ENCODE data around the gene CSK.
A peak's percentile ranks its signal among the peaks of the same experiment; 100 is the strongest.

The CSK gene

GRCh38 chr15:74833376-74834107 lies 51.7 kb downstream of the CSK start:
- no peak overlapping the region for H3K4me3 ChIP-seq (ENCODE audit: low read length)
- no peak for TF ChIP-seq CTCF (conservative IDR thresholded peaks at IDR 0.05; ENCODE audit: low read length)
- no peak for DNase-seq (ENCODE audit: low read depth)

GRCh38 chr15:74835312-74835823 lies 53.5 kb downstream of the CSK start:
- peak; percentile 77 for TF ChIP-seq CTCF (conservative IDR thresholded peaks at IDR 0.05; ENCODE audit: low read length)
- H3K4me3 ChIP-seq (ENCODE audit: low read length), result no peak overlapping the region
- DNase-seq (ENCODE audit: low read depth), result peak; percentile 28

GRCh38 chr15:74836846-74837245 lies 55.0 kb downstream of the CSK start:
- DNase-seq (ENCODE audit: low read depth), result no peak
- no peak for TF ChIP-seq CTCF (conservative IDR thresholded peaks at IDR 0.05; ENCODE audit: low read length)
- no peak overlapping the region for H3K4me3 ChIP-seq (ENCODE audit: low read length)

- no peak for DNase-seq (ENCODE audit: low read depth)
- TF ChIP-seq CTCF (conservative IDR thresholded peaks at IDR 0.05; ENCODE audit: low read length), result no peak
- H3K4me3 ChIP-seq (ENCODE audit: low read length), result no peak overlapping the region
These were observed 55.7 kb downstream of the CSK start for GRCh38 chr15:74837482-74838136.

GRCh38 chr15:74838137-74838516 lies 56.2 kb downstream of the CSK start:
- no peak overlapping the region for H3K4me3 ChIP-seq (ENCODE audit: low read length)
- TF ChIP-seq CTCF (conservative IDR thresholded peaks at IDR 0.05; ENCODE audit: low read length), result no peak
- no peak for DNase-seq (ENCODE audit: low read depth)

- no peak overlapping the region for H3K4me3 ChIP-seq (ENCODE audit: low read length)
- TF ChIP-seq CTCF (conservative IDR thresholded peaks at IDR 0.05; ENCODE audit: low read length), result no peak
- DNase-seq (ENCODE audit: low read depth), result no peak
These were observed 57.1 kb downstream of the CSK start for GRCh38 chr15:74838746-74839525.

Data from AG10803 (cell line).